ENCODE results near the gene THRB. TPM values are rescaled to one million over a fixed set of nuclear protein-coding genes. Genes with fewer than 3 reads are reported as not detected.

THRB gene
- total RNA-seq, 4 donors from 2014 or later: 9.8 to 52.4 (median 31.3) TPM

- Histone ChIP-seq H3K9me3 (no peaks in the 10 kb centered on the region), H3K4me1 (peaks cover 0 to 17% (median 12%) of the 10 kb centered on the region in 4 donors), H3K4me3 (no peak overlapping the region), H3K36me3 (no peaks in the 10 kb centered on the region), H3K27ac (no peak overlapping the region), H3K27me3 (no peaks in the 10 kb centered on the region)
- in situ Hi-C loops (cut with MboI; ENCODE audit: low pct_ligation_motif_present in 1 of 4, low pct_unique_long_range_greater_than_20kb in 1 of 4, low sequenced_read_pairs in 3 of 4) (no loop called here), intact Hi-C loops (cut with DNase I; ENCODE audit: low total_unique reads) (no loop called here)
- DNase-seq: no peak
- no peak for TF ChIP-seq POLR2AphosphoS5 (IDR thresholded peaks at IDR 0.05)
- TF ChIP-seq EP300 (IDR thresholded peaks at IDR 0.05; ENCODE audit: low read depth): no peak
- no peak for TF ChIP-seq CTCF (IDR thresholded peaks at IDR 0.05)
- TF ChIP-seq POLR2A (IDR thresholded peaks at IDR 0.05): no peak
- WGBS, 2 donors (ENCODE audit: low coverage in 1 of 2): 64 to 77% methylated on average over 3 of the region's 3 CpGs
Measured at GRCh38 chr3:24352893-24353553, 141.6 kb downstream of the THRB start.

GRCh38 chr3:24351779-24352469, 142.7 kb downstream of the THRB start:
- peaks cover 0 to 17% (median 12%) of the 10 kb centered on the region in 4 donors for H3K4me1 ChIP-seq
- H3K27ac ChIP-seq: peak overlapping the region; percentile 7 to 66 (median 33)
- H3K4me3 ChIP-seq: no peak overlapping the region
- TF ChIP-seq CTCF (IDR thresholded peaks at IDR 0.05): no peak
- no peak for TF ChIP-seq POLR2AphosphoS5 (IDR thresholded peaks at IDR 0.05)
- no peak for TF ChIP-seq POLR2A (IDR thresholded peaks at IDR 0.05)
- no peak for TF ChIP-seq EP300 (IDR thresholded peaks at IDR 0.05; ENCODE audit: low read depth)
- no peaks in the 10 kb centered on the region for H3K36me3 ChIP-seq
- intact Hi-C loops (cut with DNase I; ENCODE audit: low total_unique reads) (no loop called here), in situ Hi-C loops (cut with MboI; ENCODE audit: low pct_ligation_motif_present in 1 of 4, low pct_unique_long_range_greater_than_20kb in 1 of 4, low sequenced_read_pairs in 3 of 4) (no loop called here)
- H3K27me3 ChIP-seq: no peaks in the 10 kb centered on the region
- 23 to 57% methylated on average over 2 to 4 of the region's 4 CpGs for WGBS, 2 donors (ENCODE audit: low coverage in 1 of 2)
- no peaks in the 10 kb centered on the region for H3K9me3 ChIP-seq
- no peak for DNase-seq

GRCh38 chr3:24349367-24350019, 145.2 kb downstream of the THRB start:
- intact Hi-C loops (cut with DNase I; ENCODE audit: low total_unique reads): no loop called here
- Histone ChIP-seq H3K36me3 (no peaks in the 10 kb centered on the region), H3K27me3 (no peaks in the 10 kb centered on the region), H3K9me3 (no peaks in the 10 kb centered on the region), H3K4me1 (peaks cover 0 to 24% (median 12%) of the 10 kb centered on the region in 4 donors), H3K4me3 (no peak overlapping the region), H3K27ac (no peak overlapping the region)
- DNase-seq: no peak
- in situ Hi-C loops (cut with MboI; ENCODE audit: low pct_ligation_motif_present in 1 of 4, low pct_unique_long_range_greater_than_20kb in 1 of 4, low sequenced_read_pairs in 3 of 4): no loop called here
- TF ChIP-seq CTCF (IDR thresholded peaks at IDR 0.05): no peak
- TF ChIP-seq POLR2AphosphoS5 (IDR thresholded peaks at IDR 0.05): no peak
- no peak for TF ChIP-seq EP300 (IDR thresholded peaks at IDR 0.05; ENCODE audit: low read depth)
- no peak for TF ChIP-seq POLR2A (IDR thresholded peaks at IDR 0.05)
- WGBS, 2 donors (ENCODE audit: low coverage in 1 of 2): 63 to 80% methylated on average over 1 of the region's 1 CpG

GRCh38 chr3:24348348-24348747, 146.3 kb downstream of the THRB start:
- no peak overlapping the region for H3K4me3 ChIP-seq
- intact Hi-C loops (cut with DNase I; ENCODE audit: low total_unique reads): no loop called here
- H3K4me1 ChIP-seq: peaks cover 0 to 24% (median 12%) of the 10 kb centered on the region in 4 donors
- in situ Hi-C loops (cut with MboI; ENCODE audit: low pct_ligation_motif_present in 1 of 4, low pct_unique_long_range_greater_than_20kb in 1 of 4, low sequenced_read_pairs in 3 of 4): no loop called here
- H3K27me3 ChIP-seq: no peaks in the 10 kb centered on the region
- 95 to 98% methylated on average over 4 of the region's 4 CpGs for WGBS, 2 donors (ENCODE audit: low coverage in 1 of 2)
- no peaks in the 10 kb centered on the region for H3K9me3 ChIP-seq
- H3K36me3 ChIP-seq: no peaks in the 10 kb centered on the region
- DNase-seq: no peak
- no peak for TF ChIP-seq EP300 (IDR thresholded peaks at IDR 0.05; ENCODE audit: low read depth)
- no peak overlapping the region for H3K27ac ChIP-seq
